Heart right ventricle (tissue), 16 donors: Measurements from ENCODE around the gene CD247. TPM values are rescaled to one million over a fixed set of nuclear protein-coding genes. Genes with fewer than 3 reads are reported as not detected.

ENCODE experiments used
- ATAC-seq, 8 donors: fragments of 200-7000 bp; cut with Tn5 transposase; one replicate each; pipeline ENCODE4 v1.9.1; 2020; ENCODE audit warnings: mild to moderate bottlenecking in 8 of 8, moderate library complexity in 8 of 8, moderate number of reproducible peaks in 1 of 8
- DNase-seq, 2 donors: peaks; one replicate each; pipeline ENCODE4 v3.0.0-alpha.2; 2020
- H3K27ac ChIP-seq, 10 donors: fragments of 200-600 bp; sonication (generic) in 2 of 10; one replicate each; pipeline versions ENCODE4 v1.5.0 to v1.8.0; 2020 to 2022; ENCODE audit warnings: mild to moderate bottlenecking in 3 of 10
- H3K27me3 ChIP-seq, 7 donors: fragments of 200-600 bp; one replicate each; pipeline ENCODE4 v1.8.0; 2021 to 2022; ENCODE audit warnings: mild to moderate bottlenecking in 2 of 7
- H3K36me3 ChIP-seq, 9 donors: fragments of 200-600 bp; sonication (generic) in 1 of 9; one replicate each; pipeline versions ENCODE4 v1.5.0 to v1.8.0; 2020 to 2022; ENCODE audit warnings: mild to moderate bottlenecking in 2 of 9
- H3K4me1 ChIP-seq, 9 donors: fragments of 200-600 bp; sonication (generic) in 1 of 9; one replicate each; pipeline versions ENCODE4 v1.5.0 to v1.8.0; 2020 to 2022; ENCODE audit warnings: mild to moderate bottlenecking in 4 of 9
- H3K4me3 ChIP-seq, 10 donors: fragments of 200-600 bp; sonication (generic) in 2 of 10; one replicate each; pipeline versions ENCODE4 v1.5.0 to v1.8.0; 2020 to 2022; ENCODE audit warnings: mild to moderate bottlenecking in 7 of 10, moderate library complexity in 2 of 10
- H3K9me3 ChIP-seq, 11 donors: fragments of 200-600 bp in 10 of 11; sonication (generic) in 2 of 11; one replicate each; pipeline versions ENCODE4 v1.5.0 to v1.8.0; 2013 to 2022; ENCODE audit warnings: mild to moderate bottlenecking in 2 of 11, control low read depth in 1 of 11, moderate library complexity in 1 of 11
- CTCF ChIP-seq, 9 donors: fragments of 200-600 bp; sonication (generic) in 2 of 9; IDR thresholded peaks; one replicate each; pipeline versions ENCODE4 v1.5.0 to v1.8.0; 2021 to 2022; ENCODE audit warnings: antibody characterized with exemption in 9 of 9, mild to moderate bottlenecking in 5 of 9, moderate library complexity in 1 of 9
- WGBS, 2 donors: extraction: QIAGEN DNeasy Blood & Tissue Kit; methylation state at CpG; one replicate each; pipeline ENCODE4 v1.1.7; 2013; ENCODE audit warnings: inconsistent platforms in 1 of 2; 5-methylcytosine and 5-hydroxymethylcytosine counted together
- intact Hi-C, 10 donors: fragments of 100-400 bp; cut with DNase I; formaldehyde crosslinking; loops; one replicate each; pipeline versions ENCODE4 v1.11.1 to v1.14.2; 2022
- polyA plus RNA-seq, 2 donors: library from polyadenylated mRNA; stranded (reverse); fragments of 200-250 nt; gene quantifications; one replicate each; pipeline ENCODE4 v1.2.3, GENCODE V29; 2013
- total RNA-seq, 10 donors: library from RNA; stranded (reverse); fragmentation: NEBNext Ultra II Directional in 3 of 10; extraction: Animal tissue kit (Norgen Biotek cat#: 25700) in 3 of 10; gene quantifications; one replicate each; pipeline versions ENCODE4 v1.2.1 to v1.2.4, GENCODE V29; 2021 to 2023
- donor health status: Arrhythmogenic right ventricular cardiomyopathy.
- donor health status: ischemic (EF 13 %, LVEDD 7.1; RV severe dilation, severe dysfunction).
- donor health status: healthy with polysubstance abuse.
- donor health status: DM: no; HTN: yes; CAD: no.
- donor health status: DM: no; HTN: no; CAD: no.
- donor health status: ischemic (EF 25% LVEDD 6.9; RV normal size, moderate dysfunction).
- donor health status: ischemic (EF 25% LVEDD 5.7; RV mildly dilated, moderate dysfunction).
- donor health status: healthy.
- donor health status: DM: yes; HTN: yes; CAD: no.
- donor health status: Ischemic cardiomyopathy.
- donor health status: ischemic (EF 35%, LVEDD 5.7; RV mildly dilated, moderate dysfunction).
- donor health status: nonischemic (EF 11% LVEDD 7.7; RV severe dilation, severe dysfunction).
- donor health status: DM: yes; HTN: yes; CAD: no.
- donor health status: PGD.
- donor health status: ischemic (EF 29% LVEDD 5.4; RV normal size, mild dysfunction).
- donor health status: nonischemic (EF 23%, LVEDD 6.1; RV moderate dilation, normal function).

Gene CD247
- total and polyA plus RNA-seq, 12 donors: 0.31 to 6.5 (median 0.66) TPM; not detected in 1

DNA sequence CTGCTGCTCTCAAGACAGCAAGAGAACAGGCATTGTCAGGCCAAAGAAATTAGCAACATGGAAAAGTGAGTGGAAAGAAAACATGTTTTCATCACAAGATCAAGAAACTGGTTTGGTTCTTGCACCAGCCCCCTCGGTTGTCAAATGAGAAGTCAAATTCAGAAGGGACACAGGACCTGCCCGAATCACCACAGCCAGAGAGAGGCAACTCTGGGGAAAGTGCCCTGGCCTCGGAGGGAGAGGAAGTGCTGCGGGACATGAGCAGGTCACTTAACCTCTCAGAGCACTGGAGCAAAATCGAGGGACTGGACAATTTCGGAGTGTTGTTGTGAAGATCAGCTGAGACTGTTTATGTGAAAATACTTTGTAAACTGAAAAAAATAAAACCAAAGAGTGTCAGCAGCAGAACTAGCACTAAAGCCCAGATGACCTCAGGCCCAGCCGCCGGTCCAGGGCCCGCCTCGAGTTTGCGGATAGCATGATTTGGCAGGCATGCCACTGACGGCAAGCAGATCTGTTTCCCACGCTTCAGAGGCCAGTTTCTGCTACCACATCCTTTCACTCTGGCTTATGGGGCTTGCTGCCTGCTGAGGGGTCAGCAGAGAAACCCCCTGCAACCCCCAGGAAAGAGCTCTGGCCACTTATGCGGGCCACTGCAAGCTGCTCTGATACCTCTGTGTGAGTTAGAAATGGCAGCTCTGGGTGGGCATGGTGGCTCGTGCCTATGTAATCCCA is 32.1 kb downstream of the CD247 start:
- Histone ChIP-seq H3K4me3 (no peak overlapping the region), H3K4me1 (peaks cover 0 to 5% (median 0%) of the 10 kb centered on the region in 9 donors), H3K36me3 (no peaks in the 10 kb centered on the region), H3K27me3 (peaks cover 0 to 3% (median 0%) of the 10 kb centered on the region in 7 donors), H3K9me3 (no peaks in the 10 kb centered on the region), H3K27ac (peak overlapping the region in 1 of 10 donors; percentile 21)
- ATAC-seq (peak in 4 of 8 donors; percentile 27 to 67 (median 48)), DNase-seq (peak in 1 of 2 donors; percentile 18)
- TF ChIP-seq CTCF (IDR thresholded peaks at IDR 0.05): no peak
- intact Hi-C loops: no loop called here
- WGBS, 2 donors: 67 to 77% methylated on average over 15 of the region's 15 CpGs

DNA sequence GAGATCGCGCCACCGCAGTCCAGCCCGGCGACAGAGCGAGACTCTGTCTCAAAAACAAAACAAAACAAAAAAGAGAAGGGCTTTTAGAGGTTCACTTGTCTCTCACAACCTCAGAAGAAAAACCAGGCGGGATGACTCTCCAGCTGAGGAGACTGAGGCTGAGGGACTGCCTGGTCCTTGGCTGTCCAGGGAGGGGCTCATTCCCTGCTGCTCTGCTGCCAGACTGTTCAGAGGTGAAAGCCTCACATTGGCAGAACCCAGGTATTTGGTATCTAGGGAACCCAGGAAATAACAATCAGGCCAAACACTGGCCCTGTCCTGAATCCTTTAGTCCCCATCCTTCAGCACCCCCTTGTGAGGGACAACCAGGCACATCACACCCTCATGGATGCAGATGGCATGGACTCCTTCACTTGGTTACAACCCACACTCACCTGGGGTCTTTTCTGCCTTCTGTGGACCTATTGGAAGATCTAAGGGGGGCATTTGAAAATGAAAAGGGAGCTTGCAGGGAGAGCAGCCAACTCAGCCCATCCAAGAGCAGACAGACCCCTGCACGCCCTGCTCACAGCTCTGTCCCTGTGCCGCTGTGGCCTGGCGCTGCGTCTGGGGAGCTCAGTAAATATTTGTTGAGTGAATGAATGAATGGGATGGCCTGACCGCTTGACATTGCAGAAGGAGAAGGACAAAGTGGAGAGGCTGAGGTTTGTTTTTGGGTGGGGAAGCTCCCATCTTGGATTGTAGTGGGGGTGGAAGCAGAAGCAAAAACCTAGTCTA is 33.4 kb downstream of the CD247 start:
- WGBS, 2 donors: 93 to 99% methylated on average over 12 of the region's 12 CpGs

GRCh38 chr1:167483790-167484189 is 34.5 kb downstream of the CD247 start:
- Histone ChIP-seq H3K4me1 (peaks cover 0 to 5% (median 0%) of the 10 kb centered on the region in 9 donors), H3K36me3 (no peaks in the 10 kb centered on the region), H3K4me3 (no peak overlapping the region), H3K27ac (no peak overlapping the region), H3K9me3 (no peaks in the 10 kb centered on the region), H3K27me3 (peaks cover 0 to 3% (median 0%) of the 10 kb centered on the region in 7 donors)
- intact Hi-C loops: no loop called here
- no peak for TF ChIP-seq CTCF (IDR thresholded peaks at IDR 0.05)
- WGBS, 2 donors: 84 to 88% methylated on average over 7 of the region's 7 CpGs
- ATAC-seq (no peak), DNase-seq (no peak)

More for the DNA sequence above, 33.4 kb downstream of the CD247 start:
- peaks cover 0 to 3% (median 0%) of the 10 kb centered on the region in 7 donors for H3K27me3 ChIP-seq
- peaks cover 0 to 5% (median 0%) of the 10 kb centered on the region in 9 donors for H3K4me1 ChIP-seq
- TF ChIP-seq CTCF (IDR thresholded peaks at IDR 0.05): no peak
- no peak for ATAC-seq
- H3K27ac ChIP-seq: no peak overlapping the region
- no peak for DNase-seq
- no peaks in the 10 kb centered on the region for H3K36me3 ChIP-seq
- H3K4me3 ChIP-seq: no peak overlapping the region
- intact Hi-C loops: no loop called here
- H3K9me3 ChIP-seq: no peaks in the 10 kb centered on the region

DNA sequence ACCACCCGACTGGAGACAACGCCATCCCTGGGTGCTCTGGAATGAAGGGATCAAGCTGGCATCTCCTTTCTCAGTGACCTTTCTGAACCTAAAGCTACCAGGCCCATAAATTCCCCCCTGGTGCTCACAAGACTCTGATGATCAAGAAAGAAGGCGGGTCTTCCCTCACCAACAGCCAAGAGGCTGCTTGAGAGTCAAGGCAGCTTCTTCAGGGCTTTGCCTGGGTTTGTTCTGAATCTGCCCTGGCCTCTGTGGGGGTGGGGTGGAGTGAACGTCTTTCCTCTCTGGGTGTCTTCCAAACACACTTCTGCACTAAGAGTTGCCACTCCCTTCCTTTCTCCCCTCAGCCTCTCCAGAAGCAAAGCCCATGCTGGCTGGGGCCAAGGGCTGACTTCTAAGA is 36.1 kb downstream of the CD247 start:
- intact Hi-C loops: no loop called here
- H3K4me3 ChIP-seq: no peak overlapping the region
- no peaks in the 10 kb centered on the region for H3K9me3 ChIP-seq
- 73 to 74% methylated on average over 4 of the region's 4 CpGs for WGBS, 2 donors
- no peaks in the 10 kb centered on the region for H3K36me3 ChIP-seq
- H3K27me3 ChIP-seq: peaks cover 0 to 3% (median 0%) of the 10 kb centered on the region in 7 donors
- no peak for ATAC-seq
- TF ChIP-seq CTCF (IDR thresholded peaks at IDR 0.05): no peak
- H3K27ac ChIP-seq: no peak overlapping the region
- DNase-seq: no peak
- H3K4me1 ChIP-seq: peaks cover 0 to 5% (median 0%) of the 10 kb centered on the region in 9 donors
